Measurements from ENCODE around the gene TTC12.

- TF ChIP-seq POLR2A (IDR thresholded peaks at IDR 0.05) (no peak), CTCF (IDR thresholded peaks at IDR 0.05) (no peak)
These were observed 31.4 kb upstream of the TTC12 start for GRCh38 chr11:113282898-113283437.
